Esophagus squamous epithelium (tissue), 4 donors: Measurements from ENCODE around the gene GNPAT.

Source experiments
- POLR2A ChIP-seq, 4 donors: fragments of 450-650 bp; IDR thresholded peaks; one replicate each; pipeline ENCODE4 v1.6.1; 2017; ENCODE audit warnings: antibody characterized with exemption in 4 of 4, mild to moderate bottlenecking in 4 of 4, moderate library complexity in 3 of 4
- TF ChIP-seq, protein P1 (sequence below), 6 experiments: fragments of 450-650 bp in 4 of 6; fragments of 200-600 bp in 2 of 6; sonication (generic) in 2 of 6; IDR thresholded peaks; one replicate each; pipeline ENCODE4 v1.5.1; 2016 to 2019; ENCODE audit warnings: antibody characterized with exemption in 6 of 6, mild to moderate bottlenecking in 4 of 6, moderate library complexity in 4 of 6

DNA sequence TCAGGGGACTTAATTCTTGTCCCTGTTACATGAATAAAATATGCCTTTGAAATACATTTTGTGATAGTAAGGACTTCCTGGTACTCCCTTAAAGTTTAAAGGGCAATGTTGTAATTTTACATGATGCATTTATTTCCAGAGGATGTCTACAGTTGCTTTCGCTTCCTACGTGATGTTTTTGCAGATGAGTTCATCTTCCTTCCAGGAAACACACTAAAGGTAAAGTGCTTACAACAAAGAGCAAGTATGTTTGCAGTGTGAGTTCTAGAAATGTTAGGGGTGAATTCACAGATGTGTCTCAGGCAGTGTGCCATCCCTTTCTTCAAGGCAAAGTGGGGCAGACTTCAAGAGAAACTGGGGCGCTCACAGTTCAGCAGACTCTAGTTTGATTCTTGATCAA is 31.2 kb downstream of the GNPAT start:
- TF ChIP-seq, protein P1, sequence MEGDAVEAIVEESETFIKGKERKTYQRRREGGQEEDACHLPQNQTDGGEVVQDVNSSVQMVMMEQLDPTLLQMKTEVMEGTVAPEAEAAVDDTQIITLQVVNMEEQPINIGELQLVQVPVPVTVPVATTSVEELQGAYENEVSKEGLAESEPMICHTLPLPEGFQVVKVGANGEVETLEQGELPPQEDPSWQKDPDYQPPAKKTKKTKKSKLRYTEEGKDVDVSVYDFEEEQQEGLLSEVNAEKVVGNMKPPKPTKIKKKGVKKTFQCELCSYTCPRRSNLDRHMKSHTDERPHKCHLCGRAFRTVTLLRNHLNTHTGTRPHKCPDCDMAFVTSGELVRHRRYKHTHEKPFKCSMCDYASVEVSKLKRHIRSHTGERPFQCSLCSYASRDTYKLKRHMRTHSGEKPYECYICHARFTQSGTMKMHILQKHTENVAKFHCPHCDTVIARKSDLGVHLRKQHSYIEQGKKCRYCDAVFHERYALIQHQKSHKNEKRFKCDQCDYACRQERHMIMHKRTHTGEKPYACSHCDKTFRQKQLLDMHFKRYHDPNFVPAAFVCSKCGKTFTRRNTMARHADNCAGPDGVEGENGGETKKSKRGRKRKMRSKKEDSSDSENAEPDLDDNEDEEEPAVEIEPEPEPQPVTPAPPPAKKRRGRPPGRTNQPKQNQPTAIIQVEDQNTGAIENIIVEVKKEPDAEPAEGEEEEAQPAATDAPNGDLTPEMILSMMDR (IDR thresholded peaks at IDR 0.05) = no peak
- no peak for TF ChIP-seq POLR2A (IDR thresholded peaks at IDR 0.05)
